HG03442 (cell line): ENCODE data around the gene PPP6R3.
"Not testable (repeated sequence)": the region's sequence is repeated elsewhere in the genome, so short reads cannot be mapped to it uniquely, and the experiment has no call there.

Experiments used
- ATAC-seq: cut with Tn5 transposase; IDR thresholded peaks from one replicate; pipeline ENCODE4 v1.9.1; 2021; ENCODE audit warnings: mild to moderate bottlenecking, moderate library complexity; ENCODE audit not compliant: unreplicated experiment

The PPP6R3 gene

GRCh38 chr11:68457216-68457897 lies 3.2 kb upstream of the PPP6R3 start:
- no peak for ATAC-seq

DNA sequence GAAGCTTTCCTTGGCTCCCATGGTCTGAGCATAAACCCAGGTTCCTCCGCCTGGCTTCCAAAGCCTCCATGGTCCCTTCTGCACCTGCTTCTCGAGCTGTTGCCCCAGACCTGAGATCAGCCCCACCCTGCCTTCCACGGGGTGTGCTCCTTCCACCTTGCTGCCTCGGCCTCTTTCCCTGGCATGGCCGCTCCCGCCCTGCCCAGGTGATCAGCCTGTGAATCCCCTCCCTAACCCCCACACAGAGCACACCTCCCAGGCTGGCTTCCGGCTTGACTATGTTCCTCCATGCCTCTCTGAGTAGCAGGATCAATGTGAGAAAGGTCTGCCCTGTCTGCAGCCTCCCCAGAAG lies 2.7 kb upstream of the PPP6R3 start:
- no peak for ATAC-seq

DNA sequence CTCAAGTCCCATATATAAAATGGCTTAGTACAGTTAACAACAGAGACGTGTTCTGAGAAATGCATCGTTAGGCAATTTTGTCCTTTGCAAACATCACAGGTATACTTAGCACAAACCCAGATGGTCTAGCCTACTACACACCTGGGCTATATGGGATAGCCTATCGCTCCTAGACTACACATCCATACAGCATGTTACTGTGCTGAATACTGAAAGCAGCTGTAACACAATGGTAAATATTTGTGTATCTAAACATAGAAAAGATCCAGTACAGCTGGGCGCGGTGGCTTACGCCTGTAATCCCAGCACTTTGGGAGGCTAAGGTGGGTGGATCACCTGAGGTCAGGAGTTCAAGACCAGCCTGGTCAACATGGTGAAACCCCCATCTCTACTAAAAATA lies 2.2 kb upstream of the PPP6R3 start:
- not testable (repeated sequence) for ATAC-seq

DNA sequence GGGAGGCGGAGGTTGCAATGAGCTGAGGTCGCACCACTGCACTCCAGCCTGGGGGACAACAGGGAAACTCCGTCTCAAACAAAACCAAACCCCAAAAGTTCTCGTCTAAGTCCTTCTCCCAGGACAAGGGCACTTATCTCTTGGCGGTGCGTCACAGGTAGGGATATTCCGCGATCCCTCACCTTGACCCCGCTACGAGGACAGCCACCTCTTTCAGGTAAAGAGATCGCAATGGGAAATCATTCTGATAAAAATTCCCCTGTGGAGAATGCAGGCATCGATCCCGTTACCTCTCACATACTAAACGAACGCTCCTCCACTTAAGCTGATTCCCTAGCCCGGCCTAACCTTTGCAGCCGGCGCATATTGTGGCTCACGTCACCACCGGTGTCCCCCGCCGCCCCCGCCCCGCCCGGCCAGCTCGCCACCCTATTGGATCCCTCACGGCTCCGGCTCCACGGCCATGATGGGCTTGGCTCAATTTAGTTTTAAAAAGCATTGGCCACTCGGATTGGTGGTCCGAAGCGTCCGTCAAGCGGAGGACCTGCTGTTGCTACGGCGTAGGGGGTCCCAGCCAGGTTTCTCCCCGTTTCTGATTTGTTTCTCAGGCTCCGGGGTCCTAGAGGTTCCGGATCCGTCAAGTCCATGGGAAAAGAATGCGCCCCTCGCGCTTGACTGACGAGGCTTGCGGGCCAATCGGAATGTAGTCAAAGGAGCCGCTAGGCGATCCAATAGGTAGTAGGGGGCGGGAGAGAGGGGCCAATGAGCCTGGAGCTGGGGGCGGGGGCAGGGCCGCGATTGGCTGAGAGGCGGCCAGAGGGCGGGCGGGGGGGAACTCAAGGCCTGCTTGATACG lies 439 bp upstream of the PPP6R3 start:
- peak; percentile 74 for ATAC-seq

DNA sequence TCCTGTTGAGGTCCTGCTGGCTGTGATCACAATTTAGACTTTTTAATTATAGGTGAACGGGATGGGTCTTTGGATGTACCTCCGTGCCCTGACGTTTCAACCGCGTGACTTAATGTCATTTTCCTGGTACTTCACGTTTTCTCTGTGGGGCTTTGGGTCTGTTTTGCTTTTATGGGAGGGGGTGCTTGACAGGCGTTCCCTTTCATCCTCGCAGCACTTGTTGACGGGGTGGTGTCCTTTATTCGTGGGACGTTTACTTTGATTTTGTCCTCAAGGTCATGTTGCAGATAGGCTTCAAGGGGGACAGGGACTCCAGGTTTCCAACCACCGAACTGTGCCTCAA lies 994 bp downstream of the PPP6R3 start:
- no peak for ATAC-seq

DNA sequence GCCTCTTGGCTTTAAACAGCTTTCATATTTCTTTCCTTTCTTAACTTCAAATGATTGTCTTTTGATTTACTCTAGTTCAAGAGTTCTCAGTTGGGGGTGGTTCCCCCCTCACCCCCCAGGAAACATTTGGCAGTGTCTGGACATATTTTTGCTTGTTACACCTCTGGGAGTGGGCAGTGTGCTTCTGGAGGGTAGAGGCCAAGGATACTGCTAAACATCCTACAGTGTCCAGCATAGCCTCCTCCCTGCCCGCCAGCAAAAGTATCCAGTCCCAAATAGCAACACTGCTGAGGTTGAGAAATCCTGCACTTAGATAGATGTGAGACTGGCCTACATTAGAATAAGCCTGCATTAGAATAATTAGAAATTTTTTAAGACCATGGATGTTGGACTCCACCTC lies 3.2 kb downstream of the PPP6R3 start:
- ATAC-seq: no peak

- ATAC-seq: no peak
Measured at GRCh38 chr11:68467201-68467834, 6.8 kb downstream of the PPP6R3 start.

DNA sequence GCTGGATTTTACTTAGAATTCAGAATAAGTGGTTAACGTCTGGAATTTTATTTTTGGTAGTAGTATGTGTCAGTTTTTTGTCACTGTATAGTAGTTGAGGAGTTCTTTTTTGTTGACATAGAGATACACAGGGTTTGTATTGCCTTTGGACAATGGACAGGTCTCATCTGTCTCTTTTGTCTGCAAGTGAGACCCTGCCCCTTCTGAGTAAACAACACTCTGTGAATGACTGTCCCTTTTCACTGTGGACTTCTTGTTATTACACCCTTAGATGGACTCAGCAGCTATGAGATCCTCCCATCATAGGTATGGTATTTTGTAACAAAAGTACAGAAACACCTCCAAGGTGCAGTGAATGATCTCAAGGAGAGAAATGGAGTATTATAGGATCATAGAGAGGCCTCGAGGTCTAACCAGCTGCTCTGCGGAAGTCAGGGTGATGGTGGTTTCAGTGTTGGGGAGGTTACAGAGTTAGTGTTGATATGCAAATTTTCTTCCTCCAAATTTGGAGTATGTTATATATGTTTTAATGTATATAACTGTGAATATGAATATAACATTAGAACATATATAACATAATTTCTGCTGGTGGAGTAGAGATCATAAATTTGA lies 7.8 kb downstream of the PPP6R3 start:
- ATAC-seq: no peak

DNA sequence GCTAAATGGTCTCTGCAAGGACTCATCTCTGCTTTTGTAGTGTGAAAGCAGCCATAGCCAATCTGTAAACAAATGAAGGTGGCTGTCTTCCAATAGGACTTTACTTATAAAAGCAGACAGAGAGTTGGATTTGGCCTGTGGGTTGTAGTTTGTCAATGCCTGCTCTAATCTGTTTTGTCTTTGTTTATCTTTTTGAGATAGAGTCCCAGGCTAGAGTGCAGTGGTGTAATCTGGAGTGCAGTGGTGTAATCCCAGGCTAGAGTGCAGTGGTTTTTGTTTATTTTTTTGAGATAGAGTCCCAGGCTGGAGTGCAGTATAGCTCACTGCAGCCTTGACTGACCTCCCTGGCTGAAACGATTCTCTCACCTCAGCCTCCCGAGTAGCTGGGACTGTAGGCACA lies 8.6 kb downstream of the PPP6R3 start:
- no peak for ATAC-seq

DNA sequence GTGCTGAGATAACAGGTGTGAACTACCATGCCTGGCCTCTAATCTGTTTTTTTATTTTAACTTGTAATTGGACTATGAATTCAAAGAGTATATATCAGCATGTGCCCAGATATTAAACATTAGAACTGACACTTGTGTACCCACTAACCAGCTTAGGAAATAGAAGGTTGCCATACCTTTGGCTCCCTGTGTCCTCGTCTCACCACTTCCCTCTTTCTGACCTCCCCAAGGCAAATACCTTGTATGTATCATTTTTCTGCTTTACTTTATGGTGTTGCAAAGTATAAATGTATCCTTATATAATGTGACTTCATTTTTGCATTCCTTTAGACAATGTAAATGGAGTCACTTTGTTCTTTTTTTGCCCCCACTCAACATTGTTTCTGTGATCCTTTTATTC lies 9.1 kb downstream of the PPP6R3 start:
- no peak for ATAC-seq

DNA sequence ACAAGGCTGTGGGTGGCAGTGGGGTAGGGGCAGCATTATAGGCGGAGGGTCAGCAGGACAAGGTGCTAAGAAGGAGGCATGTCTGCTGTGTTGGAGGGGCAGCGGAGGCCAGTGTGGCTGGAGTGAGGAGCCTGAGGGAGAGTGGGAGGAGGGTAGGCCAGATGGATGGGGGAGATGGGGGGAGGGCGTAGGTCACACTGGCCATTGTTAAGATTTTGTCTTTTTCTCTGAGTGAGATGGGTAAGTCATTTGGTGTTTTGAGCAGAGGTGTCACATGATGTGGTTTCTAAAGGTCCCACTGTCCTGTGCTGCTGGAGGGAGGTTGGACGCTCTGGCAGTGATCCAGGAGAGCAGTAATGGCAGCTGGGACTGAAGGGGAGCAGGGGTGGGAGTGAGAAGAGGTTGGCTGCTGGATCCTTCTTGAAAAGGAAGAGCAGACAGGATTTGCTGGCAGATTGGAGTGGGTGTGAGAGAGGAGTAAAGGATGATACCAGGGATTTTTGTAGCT lies 9.8 kb downstream of the PPP6R3 start:
- no peak for ATAC-seq

DNA sequence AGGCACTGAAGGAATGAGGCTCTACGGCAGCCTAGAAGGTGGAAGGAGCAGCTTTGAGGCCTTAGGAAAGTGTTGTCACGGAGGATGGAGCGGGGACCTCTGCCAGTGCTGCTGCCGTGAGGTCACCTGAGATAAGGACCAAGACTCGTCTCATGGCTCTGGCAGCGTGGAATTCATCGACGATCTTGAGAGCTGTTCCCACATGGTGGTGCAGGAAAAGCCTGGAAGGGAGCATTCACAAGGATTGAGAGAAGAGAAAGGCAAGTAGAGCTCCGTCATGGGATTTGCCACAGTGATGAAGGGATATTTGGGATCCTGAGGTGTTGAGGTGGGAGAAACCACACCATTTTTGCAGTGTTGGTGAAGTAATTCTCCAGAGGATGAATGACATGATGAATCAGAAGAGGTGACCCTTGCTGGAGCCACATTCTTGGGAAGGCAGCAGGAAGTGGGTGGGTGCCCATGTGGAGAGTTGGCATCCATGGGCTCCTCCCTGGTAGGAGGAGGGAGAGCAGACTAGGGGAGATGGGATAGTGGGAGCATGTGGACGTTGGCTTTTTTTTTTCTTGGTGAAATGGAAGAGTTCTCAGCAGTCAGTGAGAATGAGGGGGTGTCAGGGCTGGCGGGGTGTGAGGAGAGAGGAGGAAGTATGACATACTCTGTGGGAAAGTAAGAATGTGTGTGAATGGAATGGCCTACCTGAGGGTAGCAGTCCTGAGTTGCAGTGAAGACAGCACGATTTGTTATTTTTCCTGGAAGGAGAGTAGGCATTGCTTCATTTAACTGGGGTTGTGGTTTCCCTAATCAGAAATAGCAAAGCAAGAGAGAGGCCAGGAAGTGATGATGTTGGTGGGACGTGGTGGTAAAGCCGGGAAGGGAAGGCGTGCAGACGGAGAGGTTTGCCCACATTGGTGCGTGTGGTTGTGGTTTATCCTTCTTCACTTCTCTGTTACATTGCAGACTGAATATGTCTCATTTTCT lies 11.1 kb downstream of the PPP6R3 start:
- ATAC-seq: no peak

DNA sequence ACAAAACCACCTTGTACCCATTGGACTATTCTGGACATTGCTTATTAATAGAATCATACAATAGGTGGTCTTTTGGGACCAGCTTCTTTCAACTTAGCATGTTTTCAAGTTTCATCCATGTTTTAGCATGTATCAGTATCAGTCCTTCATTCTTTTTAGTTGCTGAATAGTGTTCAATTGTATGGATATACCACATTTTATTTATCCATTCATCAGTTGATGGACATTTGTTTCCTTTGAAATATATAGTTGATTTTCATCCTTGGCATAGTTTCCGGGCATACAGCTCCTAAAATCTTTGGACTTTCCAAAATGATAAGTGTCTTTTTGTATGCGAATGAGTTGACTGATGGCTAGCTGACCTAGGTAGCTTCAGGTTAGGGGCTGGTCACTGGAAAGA lies 12.2 kb downstream of the PPP6R3 start:
- no peak for ATAC-seq

DNA sequence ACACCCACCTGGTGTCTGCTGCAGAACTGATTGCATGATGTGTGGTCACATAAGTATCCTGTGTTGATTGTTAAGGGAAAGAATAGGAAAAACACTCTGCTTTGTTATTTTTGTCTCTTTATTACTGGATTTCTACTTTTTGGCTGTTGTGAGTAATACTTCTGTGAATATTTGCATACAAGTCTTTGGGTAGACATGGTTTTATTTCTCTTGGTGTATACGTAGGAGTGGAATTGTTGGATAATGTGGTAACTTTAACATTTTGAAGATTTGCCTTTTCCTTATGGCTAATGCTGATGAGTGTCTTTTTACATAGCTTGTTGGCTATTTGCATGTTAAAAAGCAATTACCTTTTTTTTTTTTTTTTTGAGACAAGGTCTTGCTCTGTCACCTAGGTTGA lies 13.1 kb downstream of the PPP6R3 start:
- no peak for ATAC-seq

DNA sequence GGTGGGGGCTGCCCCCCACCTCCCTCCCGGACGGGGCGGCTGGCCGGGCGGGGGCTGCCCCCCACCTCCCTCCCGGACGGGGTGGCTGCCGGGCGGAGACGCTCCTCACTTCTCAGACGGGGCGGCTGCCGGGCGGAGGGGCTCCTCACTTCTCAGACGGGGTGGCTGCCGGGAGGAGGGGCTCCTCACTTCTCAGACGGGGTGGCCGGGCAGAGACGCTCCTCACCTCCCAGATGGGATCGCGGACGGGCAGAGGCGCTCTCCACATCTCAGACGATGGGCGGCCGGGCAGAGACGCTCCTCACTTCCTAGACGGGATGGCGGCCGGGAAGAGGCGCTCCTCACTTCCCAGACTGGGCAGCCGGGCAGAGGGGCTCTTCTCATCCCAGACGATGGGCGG lies 15.1 kb downstream of the PPP6R3 start:
- ATAC-seq: not testable (repeated sequence)

GRCh38 chr11:68479390-68479789 lies 18.8 kb downstream of the PPP6R3 start:
- ATAC-seq: no peak

DNA sequence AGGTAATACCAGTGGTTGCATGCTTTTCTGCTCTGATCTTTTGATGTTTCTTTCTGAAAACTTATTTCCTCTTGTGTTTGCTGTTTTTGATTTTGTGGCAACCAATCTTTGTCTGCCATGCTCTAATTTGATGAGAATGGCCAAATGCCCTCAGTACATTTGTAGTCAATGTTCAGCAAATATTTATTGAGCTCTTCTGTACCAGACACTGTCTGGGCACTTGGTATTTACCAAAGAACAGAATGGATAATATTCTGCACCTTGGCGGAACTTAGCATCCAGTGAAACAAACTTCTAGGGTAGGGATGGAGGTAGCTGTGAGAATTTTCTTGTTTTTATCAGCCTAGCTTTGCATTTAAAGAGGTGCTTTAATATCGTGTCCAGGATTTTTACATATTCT lies 19.6 kb downstream of the PPP6R3 start:
- no peak for ATAC-seq

GRCh38 chr11:68480852-68481510 lies 20.4 kb downstream of the PPP6R3 start:
- ATAC-seq: no peak

DNA sequence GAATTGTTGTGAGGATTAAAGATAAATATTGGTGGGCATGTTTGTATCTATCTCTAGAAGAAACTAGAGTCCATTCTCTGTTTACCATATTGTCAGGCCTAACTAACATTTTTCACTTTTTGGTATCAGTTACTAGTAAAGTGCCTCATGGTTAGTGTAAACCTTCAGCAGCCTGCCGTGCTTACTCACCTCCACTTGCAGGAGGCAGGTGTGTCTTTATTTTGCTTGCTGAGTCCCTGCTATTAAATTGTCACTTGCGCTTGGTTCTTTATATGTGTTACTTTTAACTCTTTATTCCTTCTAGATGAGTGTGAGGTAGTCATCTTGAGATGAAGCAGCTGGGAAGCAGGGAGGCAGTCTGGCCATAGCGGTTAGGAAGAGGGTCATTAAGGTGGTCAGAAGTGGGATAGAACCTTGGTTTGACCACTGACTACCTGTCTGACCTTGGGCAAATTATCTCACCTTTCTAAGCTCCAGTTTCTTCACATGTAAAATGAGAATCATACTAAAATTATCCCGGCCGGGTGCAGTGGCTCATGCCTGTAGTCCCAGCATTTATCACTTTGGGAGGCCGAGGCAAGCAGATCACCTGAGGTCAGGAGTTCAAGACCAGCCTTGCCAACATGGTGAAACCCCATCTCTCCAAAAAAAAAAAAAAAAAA lies 21.2 kb downstream of the PPP6R3 start:
- ATAC-seq: no peak
